Fibroblast of lung (primary cell): ENCODE data around the gene SMAP1. TPM values are rescaled to one million over a fixed set of nuclear protein-coding genes. Genes with fewer than 3 reads are reported as not detected.

Experiments
- DNase-seq, 2 donors: peaks; one replicate each; pipeline versions ENCODE4 v3.0.0 to v3.0.0-alpha.2; 2010; ENCODE audit warnings: low read depth in 2 of 2
- H2AFZ ChIP-seq: 2 replicates; pipeline ENCODE4 v1.5.1; 2012; ENCODE audit warnings: low read length, control low read depth, inconsistent platforms
- H3K27ac ChIP-seq: 2 replicates; pipeline ENCODE4 v1.5.1; 2011; ENCODE audit warnings: low read length, control low read depth; ENCODE audit not compliant: insufficient read depth
- H3K27me3 ChIP-seq: 2 replicates; pipeline ENCODE4 v1.5.1; 2011; ENCODE audit warnings: mild to moderate bottlenecking, low read length; ENCODE audit not compliant: control insufficient read depth, insufficient read depth
- H3K36me3 ChIP-seq: 2 replicates; pipeline ENCODE4 v1.5.1; 2011; ENCODE audit warnings: low read length; ENCODE audit not compliant: control insufficient read depth, insufficient read depth
- H3K4me1 ChIP-seq: 2 replicates; pipeline ENCODE4 v1.5.1; 2011; ENCODE audit warnings: low read length; ENCODE audit not compliant: control insufficient read depth, insufficient read depth; ENCODE audit errors: extremely low read depth
- H3K4me2 ChIP-seq: 2 replicates; pipeline ENCODE4 v1.5.1; 2011; ENCODE audit warnings: low read length, control low read depth; ENCODE audit not compliant: insufficient read depth; ENCODE audit errors: extremely low read depth
- H3K4me3 ChIP-seq, 4 experiments: fragments of 200-600 bp in 1 of 4; sonication (generic) in 1 of 4; replicated peaks in 1 of 4; 2 replicates each; pipeline ENCODE4 v1.5.1; 2011 to 2016; ENCODE audit warnings: low read length in 4 of 4, low read depth in 3 of 4, mild to moderate bottlenecking in 3 of 4, control low read depth in 2 of 4, inconsistent platforms in 1 of 4, mixed read lengths in 1 of 4; ENCODE audit not compliant: insufficient read depth in 1 of 4; ENCODE audit errors: control extremely low read depth in 1 of 4
- H3K79me2 ChIP-seq: 2 replicates; pipeline ENCODE4 v1.5.1; 2012; ENCODE audit warnings: mild to moderate bottlenecking, low read length, inconsistent platforms; ENCODE audit not compliant: control insufficient read depth, insufficient read depth
- H3K9ac ChIP-seq: 2 replicates; pipeline ENCODE4 v1.5.1; 2011; ENCODE audit warnings: mild to moderate bottlenecking, low read length, control low read depth; ENCODE audit not compliant: insufficient read depth
- H3K9me3 ChIP-seq: 2 replicates; pipeline ENCODE4 v1.5.1; 2012; ENCODE audit warnings: low read depth, low read length; ENCODE audit not compliant: control insufficient read depth, insufficient read depth
- H4K20me1 ChIP-seq: 2 replicates; pipeline ENCODE4 v1.5.1; 2011; ENCODE audit warnings: low read length; ENCODE audit not compliant: control insufficient read depth, insufficient read depth; ENCODE audit errors: extremely low read depth
- EZH2 ChIP-seq: IDR thresholded peaks from 2 replicates; pipeline ENCODE4 v1.5.1; 2012; ENCODE audit warnings: low read length, control low read depth, mild to moderate bottlenecking; ENCODE audit errors: missing control alignments
- polyA minus RNA-seq: library from RNA; depleted of rRNA, polyadenylated mRNA; stranded (reverse); fragments of >200 nt; gene quantifications from 2 replicates; pipeline ENCODE4 v1.2.3, GENCODE V29; 2011; ENCODE audit warnings: low replicate concordance
- polyA plus RNA-seq, 2 donors: library from polyadenylated mRNA; depleted of rRNA in 1 of 2; stranded (reverse) in 1 of 2; unstranded in 1 of 2; fragments of >200 nt; gene quantifications; 2 replicates each; pipeline ENCODE4 v1.2.1, GENCODE V29; 2011 to 2012; ENCODE audit warnings: missing spikeins in 1 of 2
- total RNA-seq: library from RNA; depleted of rRNA; stranded (reverse); fragments of >200 nt; gene quantifications from 2 replicates; pipeline ENCODE4 v1.2.1, GENCODE V29; 2014
- TF ChIP-seq, protein P1 (sequence below), 2 donors: IDR thresholded peaks in 1 of 2; conservative IDR thresholded peaks in 1 of 2; 1 replicate in 1 of 2; 2 replicates in 1 of 2; pipeline ENCODE4 v1.5.1; 2011 to 2012; ENCODE audit warnings: low read length in 2 of 2, control low read depth in 1 of 2, inconsistent platforms in 1 of 2, low read depth in 1 of 2, mild to moderate bottlenecking in 1 of 2

The SMAP1 gene
- total RNA-seq (14.4 and 18.3 TPM in 2 replicates), polyA plus RNA-seq (25.2 and 25.7 TPM in 2 replicates), polyA minus RNA-seq (16.1 and 23.6 TPM in 2 replicates)
- 21.0 and 21.2 TPM in 2 replicates for polyA plus RNA-seq (2012)

DNA sequence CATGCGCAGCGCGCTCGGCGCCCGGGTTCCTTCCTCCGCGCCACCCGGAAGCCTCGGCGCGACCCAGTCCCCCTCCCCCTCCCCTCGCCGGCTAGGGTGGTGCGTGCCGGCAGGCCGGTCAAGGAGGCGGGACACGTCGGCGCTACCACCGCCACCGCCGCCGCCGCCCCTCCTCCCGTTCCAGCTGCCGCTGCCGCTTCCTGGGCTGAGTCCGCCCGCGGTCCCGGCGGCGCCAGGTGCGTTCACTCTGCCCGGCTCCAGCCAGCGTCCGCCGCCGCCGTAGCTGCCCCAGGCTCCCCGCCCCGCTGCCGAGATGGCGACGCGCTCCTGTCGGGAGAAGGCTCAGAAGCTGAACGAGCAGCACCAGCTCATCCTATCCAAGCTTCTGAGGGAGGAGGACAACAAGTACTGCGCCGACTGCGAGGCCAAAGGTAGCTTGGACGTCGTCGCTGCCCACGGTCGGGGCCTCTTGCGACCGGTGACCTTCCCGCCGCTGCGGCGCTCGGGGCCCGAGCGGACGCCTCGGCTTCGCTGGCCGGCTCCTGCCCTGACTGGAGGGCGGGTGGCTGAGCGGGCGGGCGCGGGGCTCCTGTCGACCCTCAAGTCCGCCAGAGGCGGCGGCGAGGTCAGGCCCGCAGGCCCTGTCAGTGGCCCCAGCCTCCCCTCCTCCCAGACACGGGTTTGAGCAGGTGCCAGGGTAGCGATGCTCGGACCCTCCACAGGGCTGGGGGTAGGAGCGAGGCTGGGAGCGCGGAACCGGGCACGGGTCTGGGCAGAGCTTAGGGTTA is at the start of gene SMAP1:
SMAP1 (plus strand) TSS at position 173 of the 788 bp plus-strand sequence; CDS start at position 314, 141 bp downstream.
- H4K20me1 ChIP-seq, result no peaks in the 10 kb centered on the region
- peak within 1 kb of the TSS; percentile 97 for H2AFZ ChIP-seq
- peaks cover 16% of the 10 kb centered on the region for H3K79me2 ChIP-seq
- H3K9me3 ChIP-seq, result no peaks in the 10 kb centered on the region
- no peaks in the 10 kb centered on the region for H3K36me3 ChIP-seq
- H3K4me3 ChIP-seq, result peak within 1 kb of the TSS; percentile 62 to 94 (median 88)
- peak within 1 kb of the TSS; percentile 77 for H3K9ac ChIP-seq
- H3K4me1 ChIP-seq, result no peaks in the 10 kb centered on the region
- TF ChIP-seq, protein P1, sequence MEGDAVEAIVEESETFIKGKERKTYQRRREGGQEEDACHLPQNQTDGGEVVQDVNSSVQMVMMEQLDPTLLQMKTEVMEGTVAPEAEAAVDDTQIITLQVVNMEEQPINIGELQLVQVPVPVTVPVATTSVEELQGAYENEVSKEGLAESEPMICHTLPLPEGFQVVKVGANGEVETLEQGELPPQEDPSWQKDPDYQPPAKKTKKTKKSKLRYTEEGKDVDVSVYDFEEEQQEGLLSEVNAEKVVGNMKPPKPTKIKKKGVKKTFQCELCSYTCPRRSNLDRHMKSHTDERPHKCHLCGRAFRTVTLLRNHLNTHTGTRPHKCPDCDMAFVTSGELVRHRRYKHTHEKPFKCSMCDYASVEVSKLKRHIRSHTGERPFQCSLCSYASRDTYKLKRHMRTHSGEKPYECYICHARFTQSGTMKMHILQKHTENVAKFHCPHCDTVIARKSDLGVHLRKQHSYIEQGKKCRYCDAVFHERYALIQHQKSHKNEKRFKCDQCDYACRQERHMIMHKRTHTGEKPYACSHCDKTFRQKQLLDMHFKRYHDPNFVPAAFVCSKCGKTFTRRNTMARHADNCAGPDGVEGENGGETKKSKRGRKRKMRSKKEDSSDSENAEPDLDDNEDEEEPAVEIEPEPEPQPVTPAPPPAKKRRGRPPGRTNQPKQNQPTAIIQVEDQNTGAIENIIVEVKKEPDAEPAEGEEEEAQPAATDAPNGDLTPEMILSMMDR (conservative IDR thresholded peaks at IDR 0.05 in 1 of 2, IDR thresholded peaks at IDR 0.05 in 1 of 2; ENCODE audit: low read depth in 1 of 2, low read length in 2 of 2), result no peak
- TF ChIP-seq EZH2, result no peak
- H3K4me2 ChIP-seq, result peak within 1 kb of the TSS; percentile 79
- H3K27ac ChIP-seq, result peak within 1 kb of the TSS; percentile 82
- peak; percentile 86 to 89 for DNase-seq
- no peaks in the 10 kb centered on the region for H3K27me3 ChIP-seq

DNA sequence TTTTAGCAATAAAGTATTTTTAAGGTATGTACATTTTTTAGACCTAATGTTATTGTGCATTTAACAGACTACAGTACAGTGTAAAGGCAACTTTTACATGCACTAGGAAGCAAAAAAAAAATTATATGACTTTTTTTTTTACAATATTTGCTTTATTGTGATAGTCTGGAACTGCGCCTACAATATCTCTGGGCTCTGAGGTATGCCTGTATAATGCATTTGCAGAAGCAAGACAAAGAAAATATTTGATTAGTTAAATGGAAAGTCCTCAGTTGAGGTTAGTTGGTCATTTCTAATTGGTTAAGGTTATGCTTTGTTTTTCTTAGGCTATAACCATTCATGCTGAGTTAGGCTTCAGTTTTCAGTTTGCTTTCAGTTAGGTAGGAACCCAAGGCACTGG is 46.9 kb upstream of the SMAP1 start:
- Histone ChIP-seq H3K4me3 (no peak overlapping the region), H3K27me3 (no peaks in the 10 kb centered on the region), H3K9ac (no peak overlapping the region), H4K20me1 (no peaks in the 10 kb centered on the region), H3K4me1 (no peaks in the 10 kb centered on the region), H3K36me3 (no peaks in the 10 kb centered on the region), H2AFZ (no peak overlapping the region), H3K4me2 (no peak overlapping the region), H3K79me2 (no peaks in the 10 kb centered on the region), H3K9me3 (no peaks in the 10 kb centered on the region), H3K27ac (no peak overlapping the region)
- TF ChIP-seq EZH2, result no peak
- TF ChIP-seq, protein P1 (conservative IDR thresholded peaks at IDR 0.05 in 1 of 2, IDR thresholded peaks at IDR 0.05 in 1 of 2; ENCODE audit: low read depth in 1 of 2, low read length in 2 of 2), result no peak
- DNase-seq, result no peak

DNA sequence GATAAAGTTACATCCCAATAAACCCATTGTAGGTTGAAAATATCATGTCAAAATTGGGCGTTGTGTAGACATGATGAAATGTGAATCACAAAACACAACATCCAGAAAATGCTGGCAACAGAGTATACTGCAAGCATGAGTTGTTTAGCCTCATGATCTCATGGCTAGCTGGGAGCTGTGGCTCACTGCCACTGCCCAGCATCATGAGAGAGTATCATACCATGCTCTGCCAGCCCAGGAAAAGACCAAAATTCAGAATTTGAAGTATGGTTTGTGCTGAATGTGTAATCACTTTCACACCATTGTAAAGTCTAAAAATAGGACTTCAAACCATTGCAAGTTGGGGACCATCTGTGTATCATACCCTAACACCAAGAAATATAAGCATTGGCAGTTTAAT is 45.2 kb upstream of the SMAP1 start:
- Histone ChIP-seq H3K9me3 (no peaks in the 10 kb centered on the region), H3K27ac (no peak overlapping the region), H3K4me2 (no peak overlapping the region), H4K20me1 (no peaks in the 10 kb centered on the region), H2AFZ (no peak overlapping the region), H3K79me2 (no peaks in the 10 kb centered on the region), H3K9ac (no peak overlapping the region), H3K27me3 (no peaks in the 10 kb centered on the region), H3K4me1 (no peaks in the 10 kb centered on the region), H3K4me3 (no peak overlapping the region), H3K36me3 (no peaks in the 10 kb centered on the region)
- no peak for DNase-seq
- no peak for TF ChIP-seq EZH2
- TF ChIP-seq, protein P1 (conservative IDR thresholded peaks at IDR 0.05 in 1 of 2, IDR thresholded peaks at IDR 0.05 in 1 of 2; ENCODE audit: low read depth in 1 of 2, low read length in 2 of 2), result no peak
